HCT116 (cell line): ENCODE results near the gene DLEC1. TPM values are rescaled to one million over a fixed set of nuclear protein-coding genes. Genes with fewer than 3 reads are reported as not detected.

Source experiments
- CEBPB ChIP-seq: IDR thresholded peaks from 2 replicates; pipeline ENCODE4 v1.6.1; 2012; ENCODE audit warnings: low read depth
- EZH2phosphoT487 ChIP-seq: fragments of 200-600 bp; IDR thresholded peaks from 2 replicates; pipeline ENCODE4 v1.6.1; 2018; ENCODE audit warnings: antibody characterized with exemption, borderline replicate concordance
- POLR2A ChIP-seq: IDR thresholded peaks from 2 replicates; pipeline ENCODE4 v1.7.0; 2011; ENCODE audit warnings: borderline replicate concordance; ENCODE audit not compliant: insufficient read depth, insufficient read length; ENCODE audit errors: extremely low read depth
- SIN3A ChIP-seq: IDR thresholded peaks from 2 replicates; pipeline ENCODE4 v1.6.1; 2012; ENCODE audit warnings: low read depth
- SP1 ChIP-seq: IDR thresholded peaks from 2 replicates; pipeline ENCODE4 v1.6.1; 2012; ENCODE audit warnings: low read depth
- TCF7L2 ChIP-seq: IDR thresholded peaks from 2 replicates; pipeline ENCODE4 v1.7.0; 2011; ENCODE audit warnings: borderline replicate concordance, inconsistent platforms; ENCODE audit not compliant: insufficient read depth, insufficient read length; ENCODE audit errors: extremely low read depth
- ZFX ChIP-seq: fragments of 450-650 bp; IDR thresholded peaks from 2 replicates; pipeline ENCODE4 v1.6.1; 2017
- total RNA-seq: library from RNA; stranded (reverse); gene quantifications from one replicate; pipeline ENCODE4 v1.2.1, GENCODE V29; 2021; ENCODE audit not compliant: unreplicated experiment
- TF ChIP-seq, protein P1 (sequence below): IDR thresholded peaks from 2 replicates; pipeline ENCODE4 v1.6.1; 2011; ENCODE audit warnings: mild to moderate bottlenecking, low read length, moderate library complexity; ENCODE audit not compliant: insufficient replicate concordance; ENCODE audit errors: extremely low read depth
- TF ChIP-seq, protein P2 (sequence below), 3 experiments: fragments of 200-600 bp in 1 of 3; sonication (generic) in 1 of 3; IDR thresholded peaks in 2 of 3; conservative IDR thresholded peaks in 1 of 3; 2 replicates each; pipeline ENCODE4 v1.5.1; 2012 to 2017; ENCODE audit warnings: low read depth in 2 of 3, low read length in 2 of 3, antibody characterized with exemption in 1 of 3, borderline replicate concordance in 1 of 3, control low read depth in 1 of 3, mild to moderate bottlenecking in 1 of 3, mixed read lengths in 1 of 3, mixed run types in 1 of 3, moderate library complexity in 1 of 3; ENCODE audit not compliant: insufficient read depth in 1 of 3
- TF ChIP-seq, protein P3 (sequence below): IDR thresholded peaks from 2 replicates; pipeline ENCODE4 v1.6.1; 2012

Gene DLEC1
- total RNA-seq, 1 experiment from 2014 or later, result 0.61 TPM

DNA sequence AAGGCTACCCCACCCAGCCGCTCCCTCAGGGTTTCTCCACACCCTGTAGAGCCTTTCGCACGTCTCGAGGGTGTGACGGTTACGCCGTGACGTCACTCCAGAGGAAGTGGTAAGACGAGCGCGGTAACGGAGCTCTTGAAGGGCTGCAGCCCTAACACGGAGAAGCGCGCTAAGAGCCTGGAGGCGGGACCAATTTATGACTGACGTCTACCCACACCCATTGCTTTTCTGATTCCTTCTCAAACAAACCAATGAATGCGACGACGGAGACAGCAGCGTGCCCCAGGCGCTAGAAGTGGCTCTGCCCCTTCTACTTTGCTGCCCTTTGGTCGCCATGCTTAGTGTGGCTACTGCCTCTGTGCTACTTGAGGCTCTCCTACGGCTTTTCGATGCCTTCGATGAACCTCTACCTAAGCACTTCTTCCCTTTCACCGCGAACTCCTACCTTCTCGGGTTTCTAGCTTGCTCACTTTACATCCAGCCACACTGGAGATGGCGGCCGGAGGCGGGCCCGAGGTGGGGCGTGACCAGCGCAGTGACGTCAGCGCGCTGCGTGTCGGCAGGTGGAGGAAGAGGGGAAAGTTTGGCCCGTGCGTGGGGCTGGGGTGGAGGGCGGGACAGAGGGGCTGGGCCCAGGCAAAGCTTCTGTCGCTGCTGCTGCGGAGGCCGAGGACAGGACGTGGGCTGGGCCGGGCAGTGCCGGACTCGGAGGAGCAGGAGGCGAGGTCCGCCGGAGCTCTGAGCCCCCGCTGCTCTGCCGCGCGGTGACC is 126.1 kb downstream of the DLEC1 start, which contains the start of gene OXSR1 (continued):
- TF ChIP-seq, protein P1, sequence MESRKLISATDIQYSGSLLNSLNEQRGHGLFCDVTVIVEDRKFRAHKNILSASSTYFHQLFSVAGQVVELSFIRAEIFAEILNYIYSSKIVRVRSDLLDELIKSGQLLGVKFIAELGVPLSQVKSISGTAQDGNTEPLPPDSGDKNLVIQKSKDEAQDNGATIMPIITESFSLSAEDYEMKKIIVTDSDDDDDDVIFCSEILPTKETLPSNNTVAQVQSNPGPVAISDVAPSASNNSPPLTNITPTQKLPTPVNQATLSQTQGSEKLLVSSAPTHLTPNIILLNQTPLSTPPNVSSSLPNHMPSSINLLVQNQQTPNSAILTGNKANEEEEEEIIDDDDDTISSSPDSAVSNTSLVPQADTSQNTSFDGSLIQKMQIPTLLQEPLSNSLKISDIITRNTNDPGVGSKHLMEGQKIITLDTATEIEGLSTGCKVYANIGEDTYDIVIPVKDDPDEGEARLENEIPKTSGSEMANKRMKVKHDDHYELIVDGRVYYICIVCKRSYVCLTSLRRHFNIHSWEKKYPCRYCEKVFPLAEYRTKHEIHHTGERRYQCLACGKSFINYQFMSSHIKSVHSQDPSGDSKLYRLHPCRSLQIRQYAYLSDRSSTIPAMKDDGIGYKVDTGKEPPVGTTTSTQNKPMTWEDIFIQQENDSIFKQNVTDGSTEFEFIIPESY, result no peak
- TF ChIP-seq EZH2phosphoT487 (no peak), POLR2A (peak; percentile 79), CEBPB (no peak), TCF7L2 (peak; percentile 68), SIN3A (peak; percentile 55; the same call in 1 of the 2 replicates), ZFX (no peak; the same call in 1 of the 2 replicates), SP1 (peak; percentile 96)
- TF ChIP-seq, protein P2, sequence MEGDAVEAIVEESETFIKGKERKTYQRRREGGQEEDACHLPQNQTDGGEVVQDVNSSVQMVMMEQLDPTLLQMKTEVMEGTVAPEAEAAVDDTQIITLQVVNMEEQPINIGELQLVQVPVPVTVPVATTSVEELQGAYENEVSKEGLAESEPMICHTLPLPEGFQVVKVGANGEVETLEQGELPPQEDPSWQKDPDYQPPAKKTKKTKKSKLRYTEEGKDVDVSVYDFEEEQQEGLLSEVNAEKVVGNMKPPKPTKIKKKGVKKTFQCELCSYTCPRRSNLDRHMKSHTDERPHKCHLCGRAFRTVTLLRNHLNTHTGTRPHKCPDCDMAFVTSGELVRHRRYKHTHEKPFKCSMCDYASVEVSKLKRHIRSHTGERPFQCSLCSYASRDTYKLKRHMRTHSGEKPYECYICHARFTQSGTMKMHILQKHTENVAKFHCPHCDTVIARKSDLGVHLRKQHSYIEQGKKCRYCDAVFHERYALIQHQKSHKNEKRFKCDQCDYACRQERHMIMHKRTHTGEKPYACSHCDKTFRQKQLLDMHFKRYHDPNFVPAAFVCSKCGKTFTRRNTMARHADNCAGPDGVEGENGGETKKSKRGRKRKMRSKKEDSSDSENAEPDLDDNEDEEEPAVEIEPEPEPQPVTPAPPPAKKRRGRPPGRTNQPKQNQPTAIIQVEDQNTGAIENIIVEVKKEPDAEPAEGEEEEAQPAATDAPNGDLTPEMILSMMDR (IDR thresholded peaks at IDR 0.05 in 2 of 3, conservative IDR thresholded peaks at IDR 0.05 in 1 of 3; ENCODE audit: borderline replicate concordance in 1 of 3, insufficient read depth in 1 of 3, low read depth in 2 of 3, low read length in 2 of 3), result no peak
- TF ChIP-seq, protein P3, sequence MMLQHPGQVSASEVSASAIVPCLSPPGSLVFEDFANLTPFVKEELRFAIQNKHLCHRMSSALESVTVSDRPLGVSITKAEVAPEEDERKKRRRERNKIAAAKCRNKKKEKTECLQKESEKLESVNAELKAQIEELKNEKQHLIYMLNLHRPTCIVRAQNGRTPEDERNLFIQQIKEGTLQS, result no peak
